ENCODE data around the gene KCTD17.

The KCTD17 gene

DNA sequence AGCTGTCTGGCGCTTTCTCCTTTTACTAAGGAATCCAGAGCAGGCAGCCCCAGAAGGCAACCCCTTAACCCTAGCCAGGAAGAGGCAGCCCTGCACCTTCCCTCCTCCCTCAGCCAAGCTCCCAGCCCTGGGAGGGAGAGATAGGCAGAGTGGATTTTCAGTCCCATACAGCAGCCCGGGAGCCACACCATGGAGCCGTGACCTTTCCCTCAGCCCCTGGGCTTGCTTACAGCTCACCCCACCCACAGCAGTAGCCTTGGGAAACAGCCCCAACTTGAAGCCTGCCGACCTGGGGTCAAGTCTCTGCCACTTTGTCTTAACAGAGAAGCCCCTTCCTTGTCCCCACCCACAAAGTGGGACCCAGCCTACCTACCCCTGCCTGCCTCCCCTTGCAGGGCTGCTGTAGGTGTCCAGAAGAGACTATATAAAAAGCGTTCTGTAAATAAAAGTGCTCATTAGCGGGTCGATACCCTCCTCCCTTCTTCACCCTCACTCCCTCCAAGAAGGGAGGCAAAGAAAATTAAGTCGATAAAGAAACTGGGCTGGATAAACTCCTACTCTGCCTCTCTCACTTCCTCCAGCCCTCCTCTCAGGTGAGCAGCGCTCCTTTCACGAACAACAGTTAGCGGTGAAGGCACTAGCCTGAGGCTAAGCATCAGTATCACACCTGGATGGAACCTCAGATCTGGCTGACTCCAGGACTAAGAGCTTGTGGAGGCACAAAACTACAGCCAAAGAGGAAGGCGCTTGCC, 36.5 kb upstream of the KCTD17 start:
- no peak overlapping the region for H3K4me3 ChIP-seq (ENCODE audit: low read depth, low read length)
- DNase-seq (ENCODE audit: low read depth, low spot score), result no peak
- in situ Hi-C loops (cut with HindIII; ENCODE audit: low sequenced_read_pairs), result no loop called here
- TF ChIP-seq CTCF (IDR thresholded peaks at IDR 0.05; ENCODE audit: low read depth, low read length), result no peak

- H3K4me3 ChIP-seq (ENCODE audit: low read depth, low read length), result no peak overlapping the region
- in situ Hi-C loops (cut with HindIII; ENCODE audit: low sequenced_read_pairs), result no loop called here
- DNase-seq (ENCODE audit: low read depth, low spot score), result no peak
- no peak for TF ChIP-seq CTCF (IDR thresholded peaks at IDR 0.05; ENCODE audit: low read depth, low read length)
These were observed 36.0 kb upstream of the KCTD17 start for GRCh38 chr22:37015587-37015878.

DNA sequence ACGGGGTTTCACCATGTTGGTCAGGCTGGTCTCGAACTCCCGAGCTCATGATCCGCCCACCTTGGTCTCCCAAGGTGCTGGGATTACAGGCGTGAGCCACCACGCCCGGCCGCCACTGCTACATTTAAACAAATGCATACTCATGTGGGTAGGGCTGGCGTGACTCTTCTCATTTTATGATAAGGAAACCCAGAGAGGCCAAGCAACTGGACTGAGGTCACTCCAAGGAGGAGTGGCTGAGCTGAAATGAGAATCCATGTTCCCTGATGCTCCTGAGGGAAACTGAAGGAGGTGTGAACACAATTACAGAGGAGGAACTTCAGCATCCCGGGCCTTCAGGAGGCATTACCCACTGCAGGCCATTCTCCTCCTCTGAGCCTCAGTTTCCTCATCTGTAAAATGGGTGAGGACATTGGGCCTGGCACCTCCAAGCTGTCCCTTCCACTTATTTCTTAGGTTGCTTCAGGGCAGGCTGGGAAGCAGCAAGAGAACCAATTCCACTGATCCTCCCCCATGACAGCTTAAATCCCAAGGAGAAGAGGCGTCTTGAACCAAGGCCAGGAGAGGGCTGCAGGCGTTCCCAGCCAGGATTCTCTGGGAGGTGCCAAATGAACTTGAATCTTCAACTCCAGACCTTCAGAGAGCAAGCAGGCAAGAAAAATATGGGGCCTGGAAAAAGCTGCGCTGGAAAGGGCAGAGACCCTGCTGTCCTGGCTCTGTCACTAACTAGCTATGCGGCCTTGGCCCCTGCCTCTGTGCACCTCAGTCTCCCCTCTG, 35.2 kb upstream of the KCTD17 start:
- DNase-seq (ENCODE audit: low read depth, low spot score), result no peak
- in situ Hi-C loops (cut with HindIII; ENCODE audit: low sequenced_read_pairs), result no loop called here
- no peak for TF ChIP-seq CTCF (IDR thresholded peaks at IDR 0.05; ENCODE audit: low read depth, low read length)
- no peak overlapping the region for H3K4me3 ChIP-seq (ENCODE audit: low read depth, low read length)

GRCh38 chr22:37017356-37017755, 34.2 kb upstream of the KCTD17 start:
- no peak for DNase-seq (ENCODE audit: low read depth, low spot score)
- in situ Hi-C loops (cut with HindIII; ENCODE audit: low sequenced_read_pairs), result no loop called here
- H3K4me3 ChIP-seq (ENCODE audit: low read depth, low read length), result no peak overlapping the region
- TF ChIP-seq CTCF (IDR thresholded peaks at IDR 0.05; ENCODE audit: low read depth, low read length), result no peak

DNA sequence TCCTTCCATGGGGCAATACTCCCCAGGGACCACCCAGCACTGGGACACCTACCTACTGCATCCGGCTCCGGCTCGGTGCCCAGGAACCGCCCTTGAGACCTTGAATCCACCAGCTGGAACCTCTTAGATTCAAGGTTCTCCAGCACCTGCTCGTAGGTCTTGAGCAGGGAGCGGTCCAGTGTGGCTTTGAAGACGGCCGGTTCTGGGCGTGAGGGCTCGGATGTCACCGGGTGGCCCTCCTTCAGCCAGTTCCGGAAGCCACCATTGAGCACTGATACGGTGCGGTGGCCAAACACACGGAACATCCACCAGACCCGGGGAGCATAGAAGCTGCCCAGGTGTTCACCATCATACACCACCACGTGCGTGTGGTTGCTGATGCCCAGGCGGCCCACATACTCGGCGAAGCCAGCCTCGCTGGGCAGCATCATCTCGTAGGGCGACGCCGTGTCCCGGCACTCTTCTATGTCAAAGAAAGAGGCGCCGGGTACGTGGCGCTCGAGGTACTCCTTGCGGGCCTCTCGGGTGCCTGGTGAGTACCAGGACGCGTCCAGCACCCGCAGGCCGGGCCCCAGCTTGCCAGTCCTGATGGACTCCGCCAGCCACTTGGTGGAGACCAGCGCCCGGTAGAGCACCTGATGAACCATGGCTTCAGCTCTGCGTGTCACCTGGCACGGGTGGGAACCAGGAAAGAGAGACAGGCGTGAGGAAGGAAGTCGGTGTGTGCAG, 33.3 kb upstream of the KCTD17 start:
- no peak for TF ChIP-seq CTCF (IDR thresholded peaks at IDR 0.05; ENCODE audit: low read depth, low read length)
- in situ Hi-C loops (cut with HindIII; ENCODE audit: low sequenced_read_pairs), result no loop called here
- peak overlapping the region; percentile 62 for H3K4me3 ChIP-seq (ENCODE audit: low read depth, low read length)
- DNase-seq (ENCODE audit: low read depth, low spot score), result peak; percentile 5

GRCh38 chr22:37018815-37019308, 32.7 kb upstream of the KCTD17 start:
- peak; percentile 52 for DNase-seq (ENCODE audit: low read depth, low spot score)
- TF ChIP-seq CTCF (IDR thresholded peaks at IDR 0.05; ENCODE audit: low read depth, low read length), result no peak
- in situ Hi-C loops (cut with HindIII; ENCODE audit: low sequenced_read_pairs), result no loop called here
- peak overlapping the region; percentile 62 for H3K4me3 ChIP-seq (ENCODE audit: low read depth, low read length)

Measured in astrocyte of the spinal cord (primary cell).